ENCODE results near the gene SULF2. TPM values are rescaled to one million over a fixed set of nuclear protein-coding genes. Genes with fewer than 3 reads are reported as not detected.

The SULF2 gene
- total RNA-seq, 2 experiments from 2014 or later = 0.96 to 1.3 TPM

- no peaks in the 10 kb centered on the region for H3K4me1 Mint-ChIP-seq (ENCODE audit: low read depth)
- CTCF ChIA-PET = interaction anchor here (0.5 kb wide), 1 partner anchor 581 kb away, joined by 3 read pairs; no protein-coding TSS in a partner anchor
- H3K4me3 Mint-ChIP-seq = no peak overlapping the region
- no peaks in the 10 kb centered on the region for H3K27me3 Mint-ChIP-seq (ENCODE audit: low read depth)
- DNase-seq = no peak
- no peaks in the 10 kb centered on the region for H3K36me3 Mint-ChIP-seq (ENCODE audit: low read depth)
- intact Hi-C loops (cut with micrococcal nuclease) = no loop called here
- peaks cover 6% of the 10 kb centered on the region for H3K9me3 Mint-ChIP-seq
- no peak overlapping the region for H3K27ac Mint-ChIP-seq
Observed at GRCh38 chr20:47776639-47777038, 8.6 kb downstream of the SULF2 start.

- intact Hi-C loops (cut with micrococcal nuclease) = no loop called here
- CTCF ChIA-PET = interaction anchor here (0.5 to 1.5 kb wide), 2 partner anchors 11 to 581 kb away, joined by 3 to 4 read pairs; no protein-coding TSS in a partner anchor
- Mint-ChIP-seq H3K27ac (no peak overlapping the region), H3K9me3 (peaks cover 9% of the 10 kb centered on the region), H3K36me3 (ENCODE audit: low read depth) (no peaks in the 10 kb centered on the region), H3K4me3 (no peak overlapping the region), H3K4me1 (ENCODE audit: low read depth) (no peaks in the 10 kb centered on the region), H3K27me3 (ENCODE audit: low read depth) (no peaks in the 10 kb centered on the region)
- DNase-seq = no peak
Observed at GRCh38 chr20:47775841-47776240, 9.4 kb downstream of the SULF2 start.

- CTCF ChIA-PET = interaction anchor here (1.5 kb wide), 1 partner anchor 12 kb away, joined by 4 read pairs; no protein-coding TSS in a partner anchor
- H3K9me3 Mint-ChIP-seq = peaks cover 9% of the 10 kb centered on the region
- DNase-seq = no peak
- no peaks in the 10 kb centered on the region for H3K4me1 Mint-ChIP-seq (ENCODE audit: low read depth)
- no peak overlapping the region for H3K4me3 Mint-ChIP-seq
- H3K36me3 Mint-ChIP-seq (ENCODE audit: low read depth) = no peaks in the 10 kb centered on the region
- no peak overlapping the region for H3K27ac Mint-ChIP-seq
- intact Hi-C loops (cut with micrococcal nuclease) = no loop called here
- no peaks in the 10 kb centered on the region for H3K27me3 Mint-ChIP-seq (ENCODE audit: low read depth)
Observed at GRCh38 chr20:47775039-47775438, 10.2 kb downstream of the SULF2 start.

GRCh38 chr20:47774131-47774777 is 11.0 kb downstream of the SULF2 start:
- intact Hi-C loops (cut with micrococcal nuclease) = no loop called here
- CTCF ChIA-PET = interaction anchor here (1.5 kb wide), 1 partner anchor 12 kb away, joined by 4 read pairs; no protein-coding TSS in a partner anchor

GRCh38 chr20:47773371-47773786 is 11.9 kb downstream of the SULF2 start:
- Mint-ChIP-seq H3K4me3 (no peak overlapping the region), H3K4me1 (ENCODE audit: low read depth) (no peaks in the 10 kb centered on the region), H3K36me3 (ENCODE audit: low read depth) (no peaks in the 10 kb centered on the region), H3K9me3 (peaks cover 9% of the 10 kb centered on the region), H3K27me3 (ENCODE audit: low read depth) (no peaks in the 10 kb centered on the region), H3K27ac (no peak overlapping the region)
- intact Hi-C loops (cut with micrococcal nuclease) = no loop called here
- no peak for DNase-seq
- CTCF ChIA-PET = interaction anchor here (1.1 kb wide), 1 partner anchor 13 kb away, joined by 3 read pairs; no protein-coding TSS in a partner anchor

More at GRCh38 chr20:47774131-47774777, 11.0 kb downstream of the SULF2 start:
- no peak for DNase-seq
- Mint-ChIP-seq H3K4me3 (no peak overlapping the region), H3K27me3 (ENCODE audit: low read depth) (no peaks in the 10 kb centered on the region), H3K36me3 (ENCODE audit: low read depth) (no peaks in the 10 kb centered on the region), H3K4me1 (ENCODE audit: low read depth) (no peaks in the 10 kb centered on the region), H3K27ac (no peak overlapping the region), H3K9me3 (peaks cover 9% of the 10 kb centered on the region)

- H3K4me1 Mint-ChIP-seq (ENCODE audit: low read depth) = no peaks in the 10 kb centered on the region
- no peak overlapping the region for H3K27ac Mint-ChIP-seq
- peaks cover 9% of the 10 kb centered on the region for H3K9me3 Mint-ChIP-seq
- CTCF ChIA-PET = no interaction called here
- no peak for DNase-seq
- intact Hi-C loops (cut with micrococcal nuclease) = no loop called here
- no peaks in the 10 kb centered on the region for H3K27me3 Mint-ChIP-seq (ENCODE audit: low read depth)
- H3K36me3 Mint-ChIP-seq (ENCODE audit: low read depth) = no peaks in the 10 kb centered on the region
- H3K4me3 Mint-ChIP-seq = no peak overlapping the region
Observed at GRCh38 chr20:47770935-47771334, 14.3 kb downstream of the SULF2 start.

- H3K27me3 Mint-ChIP-seq (ENCODE audit: low read depth) = no peaks in the 10 kb centered on the region
- no peak overlapping the region for H3K27ac Mint-ChIP-seq
- H3K36me3 Mint-ChIP-seq (ENCODE audit: low read depth) = no peaks in the 10 kb centered on the region
- H3K4me1 Mint-ChIP-seq (ENCODE audit: low read depth) = no peaks in the 10 kb centered on the region
- intact Hi-C loops (cut with micrococcal nuclease) = no loop called here
- no peak overlapping the region for H3K4me3 Mint-ChIP-seq
- CTCF ChIA-PET = no interaction called here
- DNase-seq = no peak
- H3K9me3 Mint-ChIP-seq = peaks cover 3% of the 10 kb centered on the region
Observed at GRCh38 chr20:47768016-47768824, 17.1 kb downstream of the SULF2 start.

- Mint-ChIP-seq H3K27ac (no peak overlapping the region), H3K4me3 (no peak overlapping the region), H3K9me3 (no peaks in the 10 kb centered on the region), H3K36me3 (ENCODE audit: low read depth) (no peaks in the 10 kb centered on the region), H3K27me3 (ENCODE audit: low read depth) (no peaks in the 10 kb centered on the region), H3K4me1 (ENCODE audit: low read depth) (no peaks in the 10 kb centered on the region)
- intact Hi-C loops (cut with micrococcal nuclease) = no loop called here
- CTCF ChIA-PET = no interaction called here
- DNase-seq = no peak
Observed at GRCh38 chr20:47765691-47766594, 19.3 kb downstream of the SULF2 start.

GRCh38 chr20:47765271-47765670 is 20.0 kb downstream of the SULF2 start:
- CTCF ChIA-PET = no interaction called here
- intact Hi-C loops (cut with micrococcal nuclease) = no loop called here
- Mint-ChIP-seq H3K27ac (no peak overlapping the region), H3K4me3 (no peak overlapping the region), H3K4me1 (ENCODE audit: low read depth) (no peaks in the 10 kb centered on the region), H3K9me3 (no peaks in the 10 kb centered on the region), H3K36me3 (ENCODE audit: low read depth) (no peaks in the 10 kb centered on the region), H3K27me3 (ENCODE audit: low read depth) (no peaks in the 10 kb centered on the region)
- no peak for DNase-seq

GRCh38 chr20:47764154-47764733 is 21.0 kb downstream of the SULF2 start:
- intact Hi-C loops (cut with micrococcal nuclease) = no loop called here
- H3K27me3 Mint-ChIP-seq (ENCODE audit: low read depth) = no peaks in the 10 kb centered on the region
- no peaks in the 10 kb centered on the region for H3K36me3 Mint-ChIP-seq (ENCODE audit: low read depth)
- H3K4me3 Mint-ChIP-seq = no peak overlapping the region
- no peaks in the 10 kb centered on the region for H3K4me1 Mint-ChIP-seq (ENCODE audit: low read depth)
- DNase-seq = no peak
- no peaks in the 10 kb centered on the region for H3K9me3 Mint-ChIP-seq
- CTCF ChIA-PET = no interaction called here
- no peak overlapping the region for H3K27ac Mint-ChIP-seq

- no peaks in the 10 kb centered on the region for H3K9me3 Mint-ChIP-seq
- no peak overlapping the region for H3K4me3 Mint-ChIP-seq
- DNase-seq = no peak
- no peaks in the 10 kb centered on the region for H3K36me3 Mint-ChIP-seq (ENCODE audit: low read depth)
- no peaks in the 10 kb centered on the region for H3K27me3 Mint-ChIP-seq (ENCODE audit: low read depth)
- CTCF ChIA-PET = no interaction called here
- intact Hi-C loops (cut with micrococcal nuclease) = no loop called here
- no peaks in the 10 kb centered on the region for H3K4me1 Mint-ChIP-seq (ENCODE audit: low read depth)
- H3K27ac Mint-ChIP-seq = no peak overlapping the region
Observed at GRCh38 chr20:47762699-47763268, 22.5 kb downstream of the SULF2 start.

Data from activated naive CD4-positive, alpha-beta T cell treated with anti-CD3 and anti-CD28 coated beads for 36 hours (primary cell).